ENCODE data around the gene STH.

STH gene

DNA sequence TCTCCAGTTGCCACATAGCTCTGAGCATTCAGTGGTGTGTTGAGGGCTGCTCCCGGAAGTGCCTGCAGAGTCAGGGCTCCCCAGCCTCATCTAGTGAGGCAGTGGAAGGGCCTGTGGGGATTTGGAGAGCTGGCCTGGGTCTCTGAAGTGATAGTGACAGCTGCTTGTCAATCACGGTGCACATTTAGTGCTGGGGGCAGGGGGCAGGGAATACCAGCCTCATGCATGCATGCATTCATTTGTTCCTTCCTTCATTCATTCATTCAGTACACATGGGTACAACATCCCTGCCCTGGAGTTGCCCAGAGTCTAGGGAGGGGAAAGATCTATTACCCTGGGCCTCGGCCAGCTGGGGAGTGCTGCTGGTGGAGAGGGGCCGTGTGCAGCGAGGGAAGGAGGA is 11.3 kb upstream of the STH start:
- Histone ChIP-seq H4K5ac (ENCODE audit: low read length) (no peak overlapping the region), H2AK5ac (ENCODE audit: low read length) (no peak overlapping the region), H3K4me2 (ENCODE audit: low read length) (no peak overlapping the region), H2BK5ac (ENCODE audit: low read length) (no peak overlapping the region), H3K4ac (ENCODE audit: low read depth, low read length) (no peak overlapping the region), H3K27me3 (ENCODE audit: insufficient read depth, low read length, poor library complexity) (no peaks in the 10 kb centered on the region), H3K4me1 (ENCODE audit: control insufficient read depth, low read depth, low read length) (no peaks in the 10 kb centered on the region), H3K27ac (ENCODE audit: low read depth, low read length) (no peak overlapping the region), H2BK120ac (ENCODE audit: low read depth, low read length) (no peak overlapping the region), H3K79me2 (ENCODE audit: control insufficient read depth, insufficient read depth, low read length) (no peaks in the 10 kb centered on the region), H3K18ac (ENCODE audit: low read length) (no peak overlapping the region), H3K79me1 (ENCODE audit: low read length) (no peaks in the 10 kb centered on the region), H2BK15ac (replicated peaks; ENCODE audit: low read depth) (no peak overlapping the region), H3K4me3 (ENCODE audit: low read length) (no peak overlapping the region), H3K9ac (ENCODE audit: low read length) (no peak overlapping the region), H3K23ac (ENCODE audit: low read length) (no peak overlapping the region), H4K8ac (ENCODE audit: low read depth, low read length) (no peak overlapping the region), H3K36me3 (ENCODE audit: control insufficient read depth, insufficient read depth, low read length) (no peaks in the 10 kb centered on the region), H3K56ac (ENCODE audit: low read length) (no peak overlapping the region)
- WGBS (ENCODE audit: extremely low coverage, insufficient coverage, low lambda C conversion rate) = no CpG with 5 or more reads among the region's 5 CpGs
- DNase-seq = no peak

DNA sequence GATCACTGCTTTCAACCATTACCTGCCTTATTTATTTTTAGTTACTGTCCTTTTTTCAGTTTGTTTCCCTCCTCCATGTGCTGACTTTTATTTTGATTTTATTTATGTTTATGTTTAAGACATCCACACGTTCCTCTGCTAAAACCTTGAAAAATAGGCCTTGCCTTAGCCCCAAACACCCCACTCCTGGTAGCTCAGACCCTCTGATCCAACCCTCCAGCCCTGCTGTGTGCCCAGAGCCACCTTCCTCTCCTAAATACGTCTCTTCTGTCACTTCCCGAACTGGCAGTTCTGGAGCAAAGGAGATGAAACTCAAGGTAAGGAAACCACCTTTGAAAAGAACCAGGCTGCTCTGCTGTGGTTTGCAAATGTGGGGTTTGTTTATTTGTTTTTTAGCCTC is 9.3 kb upstream of the STH start:
- Histone ChIP-seq H3K18ac (ENCODE audit: low read length) (no peak overlapping the region), H4K8ac (ENCODE audit: low read depth, low read length) (no peak overlapping the region), H3K27me3 (ENCODE audit: insufficient read depth, low read length, poor library complexity) (no peaks in the 10 kb centered on the region), H3K4me3 (ENCODE audit: low read length) (no peak overlapping the region), H3K9ac (ENCODE audit: low read length) (no peak overlapping the region), H3K56ac (ENCODE audit: low read length) (no peak overlapping the region), H3K79me1 (ENCODE audit: low read length) (no peaks in the 10 kb centered on the region), H3K79me2 (ENCODE audit: control insufficient read depth, insufficient read depth, low read length) (no peaks in the 10 kb centered on the region), H2AK5ac (ENCODE audit: low read length) (no peak overlapping the region), H4K5ac (ENCODE audit: low read length) (no peak overlapping the region), H3K4me2 (ENCODE audit: low read length) (no peak overlapping the region), H3K36me3 (ENCODE audit: control insufficient read depth, insufficient read depth, low read length) (no peaks in the 10 kb centered on the region), H3K23ac (ENCODE audit: low read length) (no peak overlapping the region), H3K4me1 (ENCODE audit: control insufficient read depth, low read depth, low read length) (no peaks in the 10 kb centered on the region), H3K4ac (ENCODE audit: low read depth, low read length) (no peak overlapping the region), H3K27ac (ENCODE audit: low read depth, low read length) (no peak overlapping the region), H2BK120ac (ENCODE audit: low read depth, low read length) (no peak overlapping the region), H2BK5ac (ENCODE audit: low read length) (no peak overlapping the region), H2BK15ac (replicated peaks; ENCODE audit: low read depth) (no peak overlapping the region)
- whole genome bisulfite sequencing (ENCODE audit: extremely low coverage, insufficient coverage, low lambda C conversion rate) = no CpG with 5 or more reads among the region's 3 CpGs
- DNase-seq = no peak

DNA sequence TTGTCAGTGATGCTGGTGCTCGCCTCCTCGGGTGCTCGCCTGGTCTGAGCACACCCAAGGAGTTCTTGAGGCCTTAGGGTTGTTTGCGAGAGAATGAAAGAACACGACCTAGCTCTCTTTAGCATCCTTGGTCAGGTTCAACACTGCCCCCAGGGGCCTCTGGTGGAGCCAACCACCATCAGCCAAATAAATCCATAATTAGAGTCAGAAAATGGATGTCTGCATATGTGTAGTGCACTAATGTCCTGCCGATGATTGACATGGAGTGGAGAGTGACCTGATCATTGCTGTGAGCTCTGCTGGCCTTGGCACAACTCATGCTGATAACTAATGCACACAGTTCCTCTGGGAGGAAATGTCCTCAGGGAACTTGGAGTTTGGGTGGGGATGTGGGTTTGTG is 8.2 kb upstream of the STH start:
- no peaks in the 10 kb centered on the region for H3K79me2 ChIP-seq (ENCODE audit: control insufficient read depth, insufficient read depth, low read length)
- no peak overlapping the region for H3K56ac ChIP-seq (ENCODE audit: low read length)
- WGBS (ENCODE audit: extremely low coverage, insufficient coverage, low lambda C conversion rate) = no CpG with 5 or more reads among the region's 6 CpGs
- H3K27ac ChIP-seq (ENCODE audit: low read depth, low read length) = no peak overlapping the region
- no peak overlapping the region for H3K9ac ChIP-seq (ENCODE audit: low read length)
- H3K18ac ChIP-seq (ENCODE audit: low read length) = no peak overlapping the region
- H2BK5ac ChIP-seq (ENCODE audit: low read length) = no peak overlapping the region
- H3K27me3 ChIP-seq (ENCODE audit: insufficient read depth, low read length, poor library complexity) = no peaks in the 10 kb centered on the region
- no peak overlapping the region for H2AK5ac ChIP-seq (ENCODE audit: low read length)
- H3K4ac ChIP-seq (ENCODE audit: low read depth, low read length) = no peak overlapping the region
- no peak overlapping the region for H2BK15ac ChIP-seq (replicated peaks; ENCODE audit: low read depth)
- no peaks in the 10 kb centered on the region for H3K79me1 ChIP-seq (ENCODE audit: low read length)
- H3K4me2 ChIP-seq (ENCODE audit: low read length) = no peak overlapping the region
- H4K5ac ChIP-seq (ENCODE audit: low read length) = no peak overlapping the region
- DNase-seq = no peak
- H3K36me3 ChIP-seq (ENCODE audit: control insufficient read depth, insufficient read depth, low read length) = no peaks in the 10 kb centered on the region
- no peak overlapping the region for H4K8ac ChIP-seq (ENCODE audit: low read depth, low read length)
- H3K4me3 ChIP-seq (ENCODE audit: low read length) = no peak overlapping the region
- H2BK120ac ChIP-seq (ENCODE audit: low read depth, low read length) = no peak overlapping the region
- H3K4me1 ChIP-seq (ENCODE audit: control insufficient read depth, low read depth, low read length) = no peaks in the 10 kb centered on the region
- no peak overlapping the region for H3K23ac ChIP-seq (ENCODE audit: low read length)

DNA sequence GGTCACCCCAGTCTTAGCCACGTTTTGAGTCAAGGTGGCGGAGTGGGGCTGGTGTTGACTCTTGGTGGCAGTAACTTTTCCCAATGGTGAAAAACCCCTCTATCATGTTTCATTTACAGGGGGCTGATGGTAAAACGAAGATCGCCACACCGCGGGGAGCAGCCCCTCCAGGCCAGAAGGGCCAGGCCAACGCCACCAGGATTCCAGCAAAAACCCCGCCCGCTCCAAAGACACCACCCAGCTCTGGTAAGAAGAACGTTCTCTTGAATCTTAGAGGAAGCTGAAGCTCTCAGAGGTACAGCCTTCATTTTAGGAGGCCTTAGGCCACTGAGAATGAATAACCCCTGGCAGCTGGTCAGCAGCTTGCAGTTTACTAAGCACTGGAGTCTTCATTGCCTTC is 7.7 kb upstream of the STH start:
- no peak overlapping the region for H2BK15ac ChIP-seq (replicated peaks; ENCODE audit: low read depth)
- H3K18ac ChIP-seq (ENCODE audit: low read length) = no peak overlapping the region
- no peak for DNase-seq
- H2BK120ac ChIP-seq (ENCODE audit: low read depth, low read length) = no peak overlapping the region
- H3K23ac ChIP-seq (ENCODE audit: low read length) = no peak overlapping the region
- H3K4me2 ChIP-seq (ENCODE audit: low read length) = no peak overlapping the region
- no peak overlapping the region for H3K56ac ChIP-seq (ENCODE audit: low read length)
- no peak overlapping the region for H4K8ac ChIP-seq (ENCODE audit: low read depth, low read length)
- no peak overlapping the region for H4K5ac ChIP-seq (ENCODE audit: low read length)
- H3K27ac ChIP-seq (ENCODE audit: low read depth, low read length) = no peak overlapping the region
- no peak overlapping the region for H2BK5ac ChIP-seq (ENCODE audit: low read length)
- H3K79me1 ChIP-seq (ENCODE audit: low read length) = no peaks in the 10 kb centered on the region
- no peak overlapping the region for H3K9ac ChIP-seq (ENCODE audit: low read length)
- no peak overlapping the region for H3K4ac ChIP-seq (ENCODE audit: low read depth, low read length)
- H2AK5ac ChIP-seq (ENCODE audit: low read length) = no peak overlapping the region
- no peaks in the 10 kb centered on the region for H3K36me3 ChIP-seq (ENCODE audit: control insufficient read depth, insufficient read depth, low read length)
- H3K27me3 ChIP-seq (ENCODE audit: insufficient read depth, low read length, poor library complexity) = no peaks in the 10 kb centered on the region
- H3K4me1 ChIP-seq (ENCODE audit: control insufficient read depth, low read depth, low read length) = no peaks in the 10 kb centered on the region
- H3K79me2 ChIP-seq (ENCODE audit: control insufficient read depth, insufficient read depth, low read length) = no peaks in the 10 kb centered on the region
- H3K4me3 ChIP-seq (ENCODE audit: low read length) = no peak overlapping the region
- no CpG with 5 or more reads among the region's 10 CpGs for WGBS (ENCODE audit: extremely low coverage, insufficient coverage, low lambda C conversion rate)

DNA sequence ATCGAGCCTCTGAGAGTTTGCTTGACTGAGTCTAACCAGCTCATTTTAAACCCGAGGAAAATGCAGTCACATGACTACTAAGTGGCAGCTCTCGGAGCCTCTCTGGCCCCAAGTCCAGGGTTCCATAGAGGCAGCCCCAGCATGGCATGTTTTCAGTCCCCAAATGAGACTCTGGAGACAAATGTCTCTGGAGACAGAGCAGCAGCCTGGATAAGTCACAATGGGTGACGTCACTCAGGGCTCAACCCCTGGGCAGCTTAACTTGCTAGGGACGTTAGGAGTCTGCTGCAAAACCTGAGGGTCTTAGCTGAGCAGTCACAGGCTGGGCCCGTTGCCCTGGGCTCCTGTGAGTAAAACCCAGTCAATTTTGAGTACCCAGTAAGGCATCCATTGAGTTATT is 6.9 kb upstream of the STH start:
- Histone ChIP-seq H2AK5ac (ENCODE audit: low read length) (no peak overlapping the region), H3K27ac (ENCODE audit: low read depth, low read length) (no peak overlapping the region), H2BK120ac (ENCODE audit: low read depth, low read length) (no peak overlapping the region), H3K18ac (ENCODE audit: low read length) (no peak overlapping the region), H3K27me3 (ENCODE audit: insufficient read depth, low read length, poor library complexity) (no peaks in the 10 kb centered on the region), H3K23ac (ENCODE audit: low read length) (no peak overlapping the region), H3K4me2 (ENCODE audit: low read length) (no peak overlapping the region), H4K8ac (ENCODE audit: low read depth, low read length) (no peak overlapping the region), H2BK15ac (replicated peaks; ENCODE audit: low read depth) (no peak overlapping the region), H3K79me1 (ENCODE audit: low read length) (no peaks in the 10 kb centered on the region), H3K79me2 (ENCODE audit: control insufficient read depth, insufficient read depth, low read length) (no peaks in the 10 kb centered on the region), H4K5ac (ENCODE audit: low read length) (no peak overlapping the region), H3K4me3 (ENCODE audit: low read length) (no peak overlapping the region), H3K4ac (ENCODE audit: low read depth, low read length) (no peak overlapping the region), H3K36me3 (ENCODE audit: control insufficient read depth, insufficient read depth, low read length) (no peaks in the 10 kb centered on the region), H3K9ac (ENCODE audit: low read length) (no peak overlapping the region), H3K4me1 (ENCODE audit: control insufficient read depth, low read depth, low read length) (no peaks in the 10 kb centered on the region), H2BK5ac (ENCODE audit: low read length) (no peak overlapping the region), H3K56ac (ENCODE audit: low read length) (no peak overlapping the region)
- no peak for DNase-seq
- no CpG with 5 or more reads among the region's 6 CpGs for WGBS (ENCODE audit: extremely low coverage, insufficient coverage, low lambda C conversion rate)

DNA sequence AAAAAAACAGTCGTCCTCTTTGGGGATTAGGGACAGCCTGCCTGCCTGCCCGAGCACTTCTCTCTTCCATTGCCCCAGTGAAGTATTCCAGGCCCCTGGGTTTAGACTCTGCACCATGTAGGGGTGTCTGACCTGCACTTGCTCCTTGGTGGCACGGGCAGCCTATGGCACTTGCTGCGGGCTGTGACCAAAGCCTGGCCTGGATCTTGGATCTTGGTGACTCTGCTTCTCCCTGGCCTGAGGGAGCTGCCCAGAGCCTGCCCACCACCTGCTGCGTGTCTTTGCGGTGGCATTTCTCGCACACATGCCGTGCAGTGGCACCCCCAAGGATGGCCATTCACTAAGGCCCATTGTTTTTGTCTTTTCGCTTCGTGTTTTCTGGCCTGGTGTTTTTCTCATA is 6.1 kb upstream of the STH start:
- Histone ChIP-seq H2AK5ac (ENCODE audit: low read length) (no peak overlapping the region), H3K27ac (ENCODE audit: low read depth, low read length) (no peak overlapping the region), H4K8ac (ENCODE audit: low read depth, low read length) (no peak overlapping the region), H3K4me1 (ENCODE audit: control insufficient read depth, low read depth, low read length) (no peaks in the 10 kb centered on the region), H3K79me1 (ENCODE audit: low read length) (no peaks in the 10 kb centered on the region), H3K23ac (ENCODE audit: low read length) (no peak overlapping the region), H4K5ac (ENCODE audit: low read length) (no peak overlapping the region), H3K4ac (ENCODE audit: low read depth, low read length) (no peak overlapping the region), H3K27me3 (ENCODE audit: insufficient read depth, low read length, poor library complexity) (no peaks in the 10 kb centered on the region), H3K18ac (ENCODE audit: low read length) (no peak overlapping the region), H2BK15ac (replicated peaks; ENCODE audit: low read depth) (no peak overlapping the region), H2BK120ac (ENCODE audit: low read depth, low read length) (no peak overlapping the region), H3K4me3 (ENCODE audit: low read length) (no peak overlapping the region), H3K9ac (ENCODE audit: low read length) (no peak overlapping the region), H3K4me2 (ENCODE audit: low read length) (no peak overlapping the region), H3K79me2 (ENCODE audit: control insufficient read depth, insufficient read depth, low read length) (no peaks in the 10 kb centered on the region), H3K56ac (ENCODE audit: low read length) (no peak overlapping the region), H3K36me3 (ENCODE audit: control insufficient read depth, insufficient read depth, low read length) (no peaks in the 10 kb centered on the region), H2BK5ac (ENCODE audit: low read length) (no peak overlapping the region)
- no CpG with 5 or more reads among the region's 10 CpGs for WGBS (ENCODE audit: extremely low coverage, insufficient coverage, low lambda C conversion rate)
- DNase-seq = no peak

Measured in mesendoderm (in vitro differentiated cells).